Gastroesophageal sphincter (tissue), 4 donors: ENCODE data around the gene TBCE. TPM values are rescaled to one million over a fixed set of nuclear protein-coding genes. Genes with fewer than 3 reads are reported as not detected.

ENCODE experiments used
- ATAC-seq: fragments of 150-250 bp; one replicate; pipeline ENCODE4 v1.9.1; 2016; ENCODE audit warnings: mild to moderate bottlenecking, moderate library complexity
- H3K27ac ChIP-seq, 4 donors: fragments of 200-600 bp; sonication (generic) in 3 of 4; 1 replicate in 3 of 4; 2 replicates in 1 of 4; pipeline ENCODE4 v1.5.1; 2016 to 2019
- H3K27me3 ChIP-seq: fragments of 200-600 bp; sonication (generic); one replicate; pipeline ENCODE4 v1.5.1; 2019
- H3K36me3 ChIP-seq, 2 donors: fragments of 200-600 bp; sonication (generic); one replicate each; pipeline ENCODE4 v1.5.1; 2019; ENCODE audit warnings: control low read depth in 1 of 2
- H3K4me1 ChIP-seq, 3 donors: fragments of 200-600 bp; sonication (generic); 1 replicate in 2 of 3; 2 replicates in 1 of 3; pipeline ENCODE4 v1.5.1; 2016 to 2019; ENCODE audit warnings: control low read depth in 2 of 3
- H3K4me3 ChIP-seq, 2 donors: fragments of 200-600 bp; sonication (generic); one replicate each; pipeline ENCODE4 v1.5.1; 2019; ENCODE audit warnings: mild to moderate bottlenecking in 1 of 2, moderate library complexity in 1 of 2
- H3K9me3 ChIP-seq, 3 donors: fragments of 200-600 bp; sonication (generic); one replicate each; pipeline ENCODE4 v1.5.1; 2017 to 2019; ENCODE audit warnings: control low read depth in 2 of 3
- CTCF ChIP-seq, 4 experiments: fragments of 200-600 bp in 2 of 4; fragments of 450-650 bp in 2 of 4; sonication (generic) in 1 of 4; IDR thresholded peaks; one replicate each; pipeline ENCODE4 v1.5.1; 2017 to 2019; ENCODE audit warnings: antibody characterized with exemption in 4 of 4, mild to moderate bottlenecking in 2 of 4, moderate library complexity in 2 of 4
- EP300 ChIP-seq: sonication (generic); formaldehyde crosslinking; IDR thresholded peaks from one replicate; pipeline ENCODE4 v1.6.1; 2017; ENCODE audit warnings: antibody characterized with exemption, mild to moderate bottlenecking
- POLR2A ChIP-seq, 2 donors: fragments of 450-650 bp; IDR thresholded peaks; one replicate each; pipeline ENCODE4 v1.6.1; 2017; ENCODE audit warnings: antibody characterized with exemption in 2 of 2, mild to moderate bottlenecking in 2 of 2, moderate library complexity in 1 of 2
- POLR2AphosphoS5 ChIP-seq: sonication (generic); formaldehyde crosslinking; IDR thresholded peaks from one replicate; pipeline ENCODE4 v1.6.1; 2017; ENCODE audit warnings: antibody characterized with exemption
- WGBS, 2 donors: methylation state at CpG; one replicate each; pipeline ENCODE4 v1.1.5; 2018; ENCODE audit warnings: low coverage in 1 of 2; 5-methylcytosine and 5-hydroxymethylcytosine counted together
- total RNA-seq, 4 donors: library from RNA; depleted of rRNA; stranded (reverse); fragments of >200 nt; gene quantifications; one replicate each; pipeline ENCODE4 v1.1.0, GENCODE V29; 2016

Gene TBCE
- total RNA-seq, 4 donors from 2014 or later, result 13.9 to 22.7 (median 15.4) TPM

- H3K27me3 ChIP-seq, result no peaks in the 10 kb centered on the region
- H3K4me1 ChIP-seq, result no peaks in the 10 kb centered on the region
- no peak overlapping the region for H3K27ac ChIP-seq
- ATAC-seq, result no peak
- TF ChIP-seq POLR2A (IDR thresholded peaks at IDR 0.05) (no peak), CTCF (IDR thresholded peaks at IDR 0.05) (no peak), POLR2AphosphoS5 (no peak), EP300 (no peak)
- no peak overlapping the region for H3K4me3 ChIP-seq
- 51 to 69% methylated on average over 3 to 5 of the region's 6 CpGs for WGBS, 2 donors
- no peaks in the 10 kb centered on the region for H3K9me3 ChIP-seq
- peaks cover 0 to 16% of the 10 kb centered on the region in 2 donors for H3K36me3 ChIP-seq
Measured at GRCh38 chr1:235399661-235400060, 32.4 kb downstream of the TBCE start.

DNA sequence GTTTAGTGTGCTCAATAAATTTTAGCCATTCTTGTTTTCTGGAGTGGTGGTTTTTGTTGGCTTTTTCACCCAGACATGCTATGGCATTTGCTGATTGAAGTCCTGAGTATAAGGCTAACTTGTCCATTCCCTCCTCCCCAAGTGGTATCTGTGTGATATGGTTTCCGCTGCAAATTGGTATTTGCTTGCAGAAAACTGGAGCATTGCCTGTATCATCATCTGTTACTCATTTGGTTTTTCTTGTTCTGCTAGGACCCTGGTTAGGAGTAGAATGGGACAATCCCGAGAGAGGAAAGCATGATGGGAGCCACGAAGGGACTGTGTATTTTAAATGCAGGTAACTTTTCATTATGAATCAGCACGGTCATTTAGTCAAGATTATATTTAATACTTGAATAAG is 34.0 kb downstream of the TBCE start:
- ATAC-seq, result no peak
- H3K4me3 ChIP-seq, result no peak overlapping the region
- H3K27me3 ChIP-seq, result no peaks in the 10 kb centered on the region
- H3K4me1 ChIP-seq, result no peaks in the 10 kb centered on the region
- 87 to 92% methylated on average over 3 to 4 of the region's 4 CpGs for WGBS, 2 donors
- H3K36me3 ChIP-seq, result peaks cover 0 to 16% of the 10 kb centered on the region in 2 donors
- H3K9me3 ChIP-seq, result no peaks in the 10 kb centered on the region
- H3K27ac ChIP-seq, result no peak overlapping the region
- TF ChIP-seq EP300 (no peak), CTCF (IDR thresholded peaks at IDR 0.05) (no peak), POLR2A (IDR thresholded peaks at IDR 0.05) (no peak), POLR2AphosphoS5 (no peak)

GRCh38 chr1:235402457-235403200 is 35.4 kb downstream of the TBCE start:
- H3K4me1 ChIP-seq, result no peaks in the 10 kb centered on the region
- H3K4me3 ChIP-seq, result no peak overlapping the region
- WGBS, 2 donors, result 98 to 100% methylated on average over 2 to 7 of the region's 7 CpGs
- no peak for ATAC-seq
- TF ChIP-seq POLR2AphosphoS5 (no peak), CTCF (IDR thresholded peaks at IDR 0.05) (no peak), EP300 (no peak), POLR2A (IDR thresholded peaks at IDR 0.05) (no peak)
- no peak overlapping the region for H3K27ac ChIP-seq
- no peaks in the 10 kb centered on the region for H3K27me3 ChIP-seq
- peaks cover 0 to 16% of the 10 kb centered on the region in 2 donors for H3K36me3 ChIP-seq
- H3K9me3 ChIP-seq, result no peaks in the 10 kb centered on the region

GRCh38 chr1:235403593-235403992 is 36.4 kb downstream of the TBCE start:
- Histone ChIP-seq H3K9me3 (no peaks in the 10 kb centered on the region), H3K27me3 (no peaks in the 10 kb centered on the region), H3K36me3 (peaks cover 0 to 16% of the 10 kb centered on the region in 2 donors), H3K4me1 (no peaks in the 10 kb centered on the region), H3K4me3 (no peak overlapping the region), H3K27ac (no peak overlapping the region)
- ATAC-seq, result no peak
- TF ChIP-seq POLR2A (IDR thresholded peaks at IDR 0.05) (no peak), EP300 (no peak), POLR2AphosphoS5 (no peak), CTCF (IDR thresholded peaks at IDR 0.05) (no peak)
- WGBS, 2 donors, result 100% methylated on average over 1 of the region's 1 CpG

DNA sequence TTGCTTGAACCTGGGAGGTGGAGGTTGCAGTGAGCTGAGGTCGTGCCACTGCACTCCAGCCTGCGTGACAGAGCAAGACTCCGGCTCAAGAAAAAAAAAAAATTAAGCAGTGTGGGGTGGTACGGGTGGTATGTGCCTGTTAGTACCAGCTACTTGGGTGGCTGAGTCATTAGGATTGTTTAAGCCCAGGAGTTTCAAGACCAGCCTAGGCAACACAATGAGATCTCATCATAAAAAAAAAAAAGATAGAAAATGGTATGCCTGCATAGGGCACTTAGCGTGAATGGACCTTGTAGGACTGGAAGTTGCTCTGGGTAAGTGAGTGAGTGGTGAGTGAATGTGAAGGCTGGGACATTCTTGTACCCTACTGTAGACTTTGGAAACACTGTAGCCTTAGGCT is 37.0 kb downstream of the TBCE start:
- H3K27me3 ChIP-seq, result no peaks in the 10 kb centered on the region
- H3K4me1 ChIP-seq, result no peaks in the 10 kb centered on the region
- 90 to 96% methylated on average over 4 of the region's 5 CpGs for WGBS, 2 donors
- ATAC-seq, result no peak
- no peak overlapping the region for H3K27ac ChIP-seq
- no peak overlapping the region for H3K4me3 ChIP-seq
- peaks cover 0 to 16% of the 10 kb centered on the region in 2 donors for H3K36me3 ChIP-seq
- TF ChIP-seq EP300, result no peak
- TF ChIP-seq POLR2AphosphoS5, result no peak
- TF ChIP-seq CTCF (IDR thresholded peaks at IDR 0.05), result no peak
- TF ChIP-seq POLR2A (IDR thresholded peaks at IDR 0.05), result no peak
- no peaks in the 10 kb centered on the region for H3K9me3 ChIP-seq
